Activated T-cell treated with anti-CD3 and anti-CD28 coated beads for 4 hours (primary cell): ENCODE results near the gene SH2D1B.
"Not testable (repeated sequence)": the region's sequence is repeated elsewhere in the genome, so short reads cannot be mapped to it uniquely, and the experiment has no call there.

Experiments used
- DNase-seq: peaks from one replicate; pipeline ENCODE4 v3.0.0-alpha.2; 2020

Gene SH2D1B

GRCh38 chr1:162359523-162360236, 52.3 kb downstream of the SH2D1B start:
- DNase-seq: no peak

GRCh38 chr1:162358928-162359327, 53.0 kb downstream of the SH2D1B start:
- DNase-seq: no peak

GRCh38 chr1:162357681-162358266, 54.2 kb downstream of the SH2D1B start:
- DNase-seq: no peak

- DNase-seq: no peak
Measured at GRCh38 chr1:162353702-162354101, 58.2 kb downstream of the SH2D1B start.

- no peak for DNase-seq
Measured at GRCh38 chr1:162353078-162353477, 58.9 kb downstream of the SH2D1B start.

- not testable (repeated sequence) for DNase-seq
Measured at GRCh38 chr1:162351874-162352273, 60.1 kb downstream of the SH2D1B start.

- DNase-seq: no peak
Measured at GRCh38 chr1:162351246-162351842, 60.6 kb downstream of the SH2D1B start.

GRCh38 chr1:162349635-162350330, 62.2 kb downstream of the SH2D1B start:
- DNase-seq: no peak

- DNase-seq: no peak
Measured at GRCh38 chr1:162347281-162347680, 64.7 kb downstream of the SH2D1B start.
